ENCODE results near the gene NMNAT2. TPM values are rescaled to one million over a fixed set of nuclear protein-coding genes. Genes with fewer than 3 reads are reported as not detected.

The NMNAT2 gene
- total and polyA plus RNA-seq, 2 of the 8 experiments (the other 6 are each of a cell fraction or from before 2014, with no cell fraction given), result 6.5 to 20.9 TPM

GRCh38 chr1:183306317-183307042 lies 111.7 kb downstream of the NMNAT2 start (continued):
- TF ChIP-seq CHD1 (IDR thresholded peaks at IDR 0.05; ENCODE audit: low read depth, low read length) (no peak), CEBPB (IDR thresholded peaks at IDR 0.05; ENCODE audit: low read depth, low read length) (no peak; the same call in 1 of the 2 replicates), GTF2F1 (IDR thresholded peaks at IDR 0.05; ENCODE audit: borderline replicate concordance, low read depth, low read length) (no peak), TCF12 (IDR thresholded peaks at IDR 0.05; ENCODE audit: low read depth, low read length) (0 out of 2 replicates have a peak, but pooled peaks have one; percentile 14), TEAD4 (IDR thresholded peaks at IDR 0.05; ENCODE audit: low read depth, low read length) (no peak), JUND (IDR thresholded peaks at IDR 0.05; ENCODE audit: low read length) (no peak), YY1 (IDR thresholded peaks at IDR 0.05; ENCODE audit: low read depth, low read length) (no peak), EZH2 (IDR thresholded peaks at IDR 0.05; ENCODE audit: low read depth, low read length, severe bottlenecking) (no peak), USF2 (IDR thresholded peaks at IDR 0.05; ENCODE audit: low read length) (no peak)
